ENCODE measurements around the gene MMP3.

MMP3 gene

DNA sequence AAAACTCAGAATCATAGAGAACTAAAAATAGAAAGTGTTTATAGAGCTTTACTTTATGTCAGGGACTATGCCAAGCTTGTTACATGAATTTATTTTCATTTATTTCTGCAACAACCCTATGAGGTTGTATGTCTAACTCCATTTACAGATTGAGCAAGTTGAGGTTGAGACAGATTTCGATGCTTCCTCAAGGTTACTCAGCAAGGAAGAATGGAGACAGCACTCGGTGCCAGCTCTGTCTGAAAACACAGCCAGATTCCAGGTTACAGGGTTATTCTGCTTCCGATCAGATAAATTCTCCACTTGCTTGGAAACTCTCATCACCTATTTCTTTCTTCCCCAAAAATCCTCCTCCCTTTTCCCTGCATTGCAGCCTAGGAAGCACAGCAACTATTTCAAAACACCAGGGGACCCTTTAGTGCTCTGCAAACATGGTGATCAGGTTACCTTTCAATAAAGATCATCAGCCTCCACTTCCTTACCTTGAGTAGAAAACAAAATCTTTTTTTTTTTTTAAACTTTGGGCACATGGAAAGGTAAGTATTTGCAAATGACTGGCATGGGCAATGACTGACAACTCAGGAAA lies 7.0 kb downstream of the MMP3 start:
- H2AFZ ChIP-seq (ENCODE audit: low read depth, low read length) = no peak overlapping the region
- H2AK5ac ChIP-seq (ENCODE audit: low read length, severe bottlenecking) = no peak overlapping the region
- H3K14ac ChIP-seq (ENCODE audit: low read length in 2 of 2) = no peak overlapping the region
- no peak overlapping the region for H3K4me3 ChIP-seq (ENCODE audit: insufficient read depth in 1 of 2, low read depth in 1 of 2, low read length in 2 of 2)
- no peak overlapping the region for H2BK120ac ChIP-seq (ENCODE audit: low read depth, low read length)
- no peak overlapping the region for H4K8ac ChIP-seq (ENCODE audit: low read length)
- DNase-seq = peak; percentile 24
- no peak overlapping the region for H3K23ac ChIP-seq (ENCODE audit: low read length in 2 of 2)
- H3K9me3 ChIP-seq (ENCODE audit: control insufficient read depth, low read length) = no peaks in the 10 kb centered on the region
- H4K91ac ChIP-seq (ENCODE audit: low read length) = no peak overlapping the region
- no peak overlapping the region for H2BK15ac ChIP-seq (ENCODE audit: low read depth, poor library complexity, severe bottlenecking)
- no peaks in the 10 kb centered on the region for H3K4me1 ChIP-seq (ENCODE audit: control insufficient read depth, insufficient read depth, low read depth, low read length)
- H3K9ac ChIP-seq (ENCODE audit: low read length) = no peak overlapping the region
- H2BK5ac ChIP-seq (ENCODE audit: low read depth, low read length, poor library complexity, severe bottlenecking) = no peak overlapping the region
- H3K18ac ChIP-seq (ENCODE audit: low read depth in 1 of 2, low read length in 2 of 2) = no peak overlapping the region
- H3K27me3 ChIP-seq (ENCODE audit: control insufficient read depth in 1 of 2, insufficient read depth in 1 of 2, low read length in 2 of 2) = no peaks in the 10 kb centered on the region
- H3K4ac ChIP-seq (ENCODE audit: low read depth in 1 of 2, low read length in 2 of 2) = no peak overlapping the region
- WGBS = 89% methylated on average over 3 of the region's 3 CpGs
- no peak overlapping the region for H2BK12ac ChIP-seq (ENCODE audit: low read length in 2 of 2)
- H3K36me3 ChIP-seq (ENCODE audit: control insufficient read depth in 1 of 2, insufficient read depth in 2 of 2, low read depth in 1 of 2, low read length in 2 of 2) = no peaks in the 10 kb centered on the region
- H3K79me1 ChIP-seq (replicated peaks; ENCODE audit: low read length, poor library complexity, severe bottlenecking) = no peaks in the 10 kb centered on the region
- H3K4me2 ChIP-seq (ENCODE audit: low read length, poor library complexity, severe bottlenecking) = no peak overlapping the region
- no peak overlapping the region for H3K27ac ChIP-seq (ENCODE audit: low read length, poor library complexity, severe bottlenecking)

DNA sequence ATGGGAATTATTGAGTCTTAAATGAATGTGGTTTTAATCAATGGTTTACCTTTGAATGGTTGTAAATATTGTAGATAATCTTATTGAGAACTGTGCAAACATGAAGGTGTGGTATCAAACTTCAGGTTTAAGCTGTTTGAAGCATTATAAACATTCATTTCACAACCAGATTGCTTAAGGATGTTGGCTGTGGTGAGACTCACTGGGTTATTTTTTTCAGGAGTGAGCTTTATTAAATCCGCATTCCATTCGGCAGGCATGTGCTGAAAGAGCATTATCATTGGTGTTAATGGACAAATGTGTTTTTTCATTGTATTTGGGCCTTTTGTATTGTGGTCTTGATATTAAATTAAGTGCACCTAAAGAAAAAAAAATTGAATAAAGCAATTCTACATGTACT lies 9.7 kb downstream of the MMP3 start:
- H2BK12ac ChIP-seq (ENCODE audit: low read length in 2 of 2) = no peak overlapping the region
- no peaks in the 10 kb centered on the region for H3K27me3 ChIP-seq (ENCODE audit: control insufficient read depth in 1 of 2, insufficient read depth in 1 of 2, low read length in 2 of 2)
- H2BK120ac ChIP-seq (ENCODE audit: low read depth, low read length) = no peak overlapping the region
- no peak overlapping the region for H4K8ac ChIP-seq (ENCODE audit: low read length)
- no peak for DNase-seq
- no peak overlapping the region for H3K4ac ChIP-seq (ENCODE audit: low read depth in 1 of 2, low read length in 2 of 2)
- no peak overlapping the region for H3K4me3 ChIP-seq (ENCODE audit: insufficient read depth in 1 of 2, low read depth in 1 of 2, low read length in 2 of 2)
- H3K79me1 ChIP-seq (replicated peaks; ENCODE audit: low read length, poor library complexity, severe bottlenecking) = no peaks in the 10 kb centered on the region
- H3K23ac ChIP-seq (ENCODE audit: low read length in 2 of 2) = no peak overlapping the region
- 97% methylated on average over 2 of the region's 2 CpGs for WGBS
- no peak overlapping the region for H3K14ac ChIP-seq (ENCODE audit: low read length in 2 of 2)
- H4K91ac ChIP-seq (ENCODE audit: low read length) = no peak overlapping the region
- no peak overlapping the region for H2AFZ ChIP-seq (ENCODE audit: low read depth, low read length)
- no peak overlapping the region for H3K9ac ChIP-seq (ENCODE audit: low read length)
- no peak overlapping the region for H2BK15ac ChIP-seq (ENCODE audit: low read depth, poor library complexity, severe bottlenecking)
- H3K36me3 ChIP-seq (ENCODE audit: control insufficient read depth in 1 of 2, insufficient read depth in 2 of 2, low read depth in 1 of 2, low read length in 2 of 2) = no peaks in the 10 kb centered on the region
- H3K9me3 ChIP-seq (ENCODE audit: control insufficient read depth, low read length) = no peaks in the 10 kb centered on the region
- H3K18ac ChIP-seq (ENCODE audit: low read depth in 1 of 2, low read length in 2 of 2) = no peak overlapping the region
- no peak overlapping the region for H2AK5ac ChIP-seq (ENCODE audit: low read length, severe bottlenecking)
- no peaks in the 10 kb centered on the region for H3K4me1 ChIP-seq (ENCODE audit: control insufficient read depth, insufficient read depth, low read depth, low read length)
- H2BK5ac ChIP-seq (ENCODE audit: low read depth, low read length, poor library complexity, severe bottlenecking) = no peak overlapping the region
- H3K4me2 ChIP-seq (ENCODE audit: low read length, poor library complexity, severe bottlenecking) = no peak overlapping the region
- H3K27ac ChIP-seq (ENCODE audit: low read length, poor library complexity, severe bottlenecking) = no peak overlapping the region

DNA sequence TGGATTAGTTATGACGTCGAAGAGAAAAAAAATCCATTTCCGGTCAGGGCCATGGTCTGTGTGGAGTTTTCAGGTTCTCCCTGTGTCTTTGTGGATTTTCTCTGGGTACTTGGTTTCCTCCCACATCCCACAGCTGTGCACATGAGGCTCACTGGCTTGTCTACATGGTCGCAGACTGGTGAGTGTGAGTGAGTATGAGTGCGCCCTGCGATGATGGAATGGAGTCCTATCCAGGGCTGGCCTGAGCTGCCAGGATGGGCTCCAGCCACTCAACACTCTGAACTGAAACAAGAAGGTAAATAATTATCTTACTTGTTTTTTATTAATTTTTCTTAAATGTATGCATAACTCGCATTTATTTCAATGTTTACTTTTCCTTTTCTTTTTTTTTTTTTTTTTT lies 10.8 kb downstream of the MMP3 start:
- Histone ChIP-seq H2BK15ac (ENCODE audit: low read depth, poor library complexity, severe bottlenecking) (no peak overlapping the region), H3K4ac (ENCODE audit: low read depth in 1 of 2, low read length in 2 of 2) (no peak overlapping the region), H3K4me2 (ENCODE audit: low read length, poor library complexity, severe bottlenecking) (no peak overlapping the region), H4K91ac (ENCODE audit: low read length) (no peak overlapping the region), H3K9me3 (ENCODE audit: control insufficient read depth, low read length) (no peaks in the 10 kb centered on the region), H3K79me1 (replicated peaks; ENCODE audit: low read length, poor library complexity, severe bottlenecking) (no peaks in the 10 kb centered on the region), H3K18ac (ENCODE audit: low read depth in 1 of 2, low read length in 2 of 2) (no peak overlapping the region), H3K27me3 (ENCODE audit: control insufficient read depth in 1 of 2, insufficient read depth in 1 of 2, low read length in 2 of 2) (no peaks in the 10 kb centered on the region), H2BK12ac (ENCODE audit: low read length in 2 of 2) (no peak overlapping the region), H3K9ac (ENCODE audit: low read length) (no peak overlapping the region), H3K27ac (ENCODE audit: low read length, poor library complexity, severe bottlenecking) (no peak overlapping the region), H2BK5ac (ENCODE audit: low read depth, low read length, poor library complexity, severe bottlenecking) (no peak overlapping the region), H2AFZ (ENCODE audit: low read depth, low read length) (no peak overlapping the region), H2AK5ac (ENCODE audit: low read length, severe bottlenecking) (no peak overlapping the region), H4K8ac (ENCODE audit: low read length) (no peak overlapping the region), H3K36me3 (ENCODE audit: control insufficient read depth in 1 of 2, insufficient read depth in 2 of 2, low read depth in 1 of 2, low read length in 2 of 2) (no peaks in the 10 kb centered on the region), H3K4me3 (ENCODE audit: insufficient read depth in 1 of 2, low read depth in 1 of 2, low read length in 2 of 2) (no peak overlapping the region), H3K14ac (ENCODE audit: low read length in 2 of 2) (no peak overlapping the region), H3K4me1 (ENCODE audit: control insufficient read depth, insufficient read depth, low read depth, low read length) (no peaks in the 10 kb centered on the region), H3K23ac (ENCODE audit: low read length in 2 of 2) (no peak overlapping the region), H2BK120ac (ENCODE audit: low read depth, low read length) (no peak overlapping the region)
- no peak for DNase-seq
- WGBS = 94% methylated on average over 5 of the region's 7 CpGs

DNA sequence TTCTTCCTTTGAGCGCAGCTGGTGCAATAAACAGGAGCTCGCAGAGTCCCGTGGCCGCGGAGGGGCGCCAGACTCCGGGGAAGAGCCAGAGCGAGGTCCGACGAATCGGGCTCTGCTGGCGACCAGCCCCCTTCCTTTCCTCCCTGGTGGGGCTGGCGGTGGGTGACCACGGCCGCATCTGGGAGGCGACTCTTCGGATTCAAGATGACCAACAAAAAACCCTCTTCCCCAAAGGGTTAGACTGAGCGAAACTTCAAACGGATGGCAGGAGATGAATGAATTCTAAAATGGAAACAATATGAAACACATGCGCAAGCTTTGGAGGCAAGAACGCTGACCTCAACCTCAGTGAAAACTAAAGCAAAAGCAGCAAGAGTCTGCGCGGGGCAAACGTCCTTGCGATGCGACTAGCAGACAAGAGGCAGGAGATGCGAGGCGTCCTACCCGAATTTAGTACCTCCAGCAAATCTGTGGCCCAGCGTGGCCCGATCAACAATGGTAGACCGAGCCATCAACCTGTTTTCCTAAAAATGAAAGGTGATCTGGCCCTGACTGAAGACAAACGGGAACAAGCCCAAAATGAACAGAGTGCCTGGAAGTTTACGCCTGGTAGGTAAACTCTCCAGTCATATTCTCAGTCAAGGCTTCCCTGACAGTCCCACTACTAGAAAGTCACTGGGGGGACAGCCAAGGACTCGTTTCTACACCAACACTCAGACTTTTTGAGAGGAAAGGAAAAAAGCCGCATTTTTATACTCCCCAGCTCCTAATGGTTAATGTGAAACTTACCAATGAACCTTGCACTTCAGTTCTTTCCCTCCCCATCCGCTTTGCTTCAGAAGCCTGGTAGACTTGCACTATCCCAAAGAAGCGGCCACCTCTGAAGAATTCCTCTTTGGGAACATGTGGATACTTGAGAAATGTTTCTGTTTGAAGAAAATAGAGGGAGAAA lies 11.6 kb downstream of the MMP3 start:
- no peak overlapping the region for H2BK15ac ChIP-seq (ENCODE audit: low read depth, poor library complexity, severe bottlenecking)
- WGBS = 62% methylated on average over 35 of the region's 38 CpGs

More for the DNA sequence above, 11.6 kb downstream of the MMP3 start:
- H2AFZ ChIP-seq (ENCODE audit: low read depth, low read length) = no peak overlapping the region
- H3K18ac ChIP-seq (ENCODE audit: low read depth in 1 of 2, low read length in 2 of 2) = no peak overlapping the region
- no peak overlapping the region for H2AK5ac ChIP-seq (ENCODE audit: low read length, severe bottlenecking)
- H3K4ac ChIP-seq (ENCODE audit: low read depth in 1 of 2, low read length in 2 of 2) = no peak overlapping the region
- no peaks in the 10 kb centered on the region for H3K4me1 ChIP-seq (ENCODE audit: control insufficient read depth, insufficient read depth, low read depth, low read length)
- no peaks in the 10 kb centered on the region for H3K79me1 ChIP-seq (replicated peaks; ENCODE audit: low read length, poor library complexity, severe bottlenecking)
- H3K23ac ChIP-seq (ENCODE audit: low read length in 2 of 2) = no peak overlapping the region
- H4K91ac ChIP-seq (ENCODE audit: low read length) = no peak overlapping the region
- no peak overlapping the region for H2BK12ac ChIP-seq (ENCODE audit: low read length in 2 of 2)
- no peaks in the 10 kb centered on the region for H3K9me3 ChIP-seq (ENCODE audit: control insufficient read depth, low read length)
- H2BK5ac ChIP-seq (ENCODE audit: low read depth, low read length, poor library complexity, severe bottlenecking) = no peak overlapping the region
- H3K9ac ChIP-seq (ENCODE audit: low read length) = peak overlapping the region; percentile 83
- no peaks in the 10 kb centered on the region for H3K36me3 ChIP-seq (ENCODE audit: control insufficient read depth in 1 of 2, insufficient read depth in 2 of 2, low read depth in 1 of 2, low read length in 2 of 2)
- H3K27me3 ChIP-seq (ENCODE audit: control insufficient read depth in 1 of 2, insufficient read depth in 1 of 2, low read length in 2 of 2) = no peaks in the 10 kb centered on the region
- H3K4me3 ChIP-seq (ENCODE audit: insufficient read depth in 1 of 2, low read depth in 1 of 2, low read length in 2 of 2) = peak overlapping the region in 1 of 2 experiments; percentile 77
- H3K27ac ChIP-seq (ENCODE audit: low read length, poor library complexity, severe bottlenecking) = no peak overlapping the region
- H4K8ac ChIP-seq (ENCODE audit: low read length) = no peak overlapping the region
- H2BK120ac ChIP-seq (ENCODE audit: low read depth, low read length) = no peak overlapping the region
- H3K4me2 ChIP-seq (ENCODE audit: low read length, poor library complexity, severe bottlenecking) = no peak overlapping the region
- DNase-seq = peak; percentile 19
- no peak overlapping the region for H3K14ac ChIP-seq (ENCODE audit: low read length in 2 of 2)
